Stimulated activated CD4-positive, alpha-beta T cell treated with anti-CD3 and anti-CD28 coated beads, TNF-alpha, amount 100 ng/mL, for 4 hours (primary cell): ENCODE data around the gene LRRC74A.

Experiments
- DNase-seq, 3 experiments: peaks; one replicate each; pipeline ENCODE4 v3.0.0-alpha.2; 2020; ENCODE audit warnings: low read depth in 3 of 3

LRRC74A gene

GRCh38 chr14:76810525-76810924 is 15.7 kb upstream of the LRRC74A start:
- DNase-seq: no peak

- no peak for DNase-seq
Measured at GRCh38 chr14:76810953-76811400, 15.2 kb upstream of the LRRC74A start.

GRCh38 chr14:76811561-76811960 is 14.6 kb upstream of the LRRC74A start:
- DNase-seq: no peak

GRCh38 chr14:76812093-76812421 is 14.2 kb upstream of the LRRC74A start:
- DNase-seq: peak in 1 of 3 experiments; percentile 4

- peak; percentile 95 to 97 (median 95) for DNase-seq
Measured at GRCh38 chr14:76812422-76813383, 13.5 kb upstream of the LRRC74A start, which contains the start of gene ANGEL1. ANGEL1 (minus strand) TSS chr14:76812882; CDS start chr14:76812827, 55 bp downstream.

GRCh38 chr14:76814726-76815645 is 11.2 kb upstream of the LRRC74A start:
- DNase-seq: no peak

- DNase-seq: no peak
Measured at GRCh38 chr14:76820700-76821099, 5.5 kb upstream of the LRRC74A start.

- DNase-seq: no peak
Measured at GRCh38 chr14:76827696-76828296, 1.6 kb downstream of the LRRC74A start.

GRCh38 chr14:76828339-76829012 is 2.3 kb downstream of the LRRC74A start:
- DNase-seq: no peak

- no peak for DNase-seq
Measured at GRCh38 chr14:76829013-76829365, 2.8 kb downstream of the LRRC74A start.

- no peak for DNase-seq
Measured at GRCh38 chr14:76829650-76830421, 3.6 kb downstream of the LRRC74A start.

- DNase-seq: no peak
Measured at GRCh38 chr14:76830556-76830955, 4.3 kb downstream of the LRRC74A start.

GRCh38 chr14:76832503-76832988 is 6.3 kb downstream of the LRRC74A start:
- DNase-seq: no peak

- DNase-seq: no peak
Measured at GRCh38 chr14:76833011-76833410, 6.8 kb downstream of the LRRC74A start.

GRCh38 chr14:76834241-76834661 is 8.0 kb downstream of the LRRC74A start:
- DNase-seq: no peak

GRCh38 chr14:76836029-76836630 is 9.9 kb downstream of the LRRC74A start:
- DNase-seq: no peak

GRCh38 chr14:76837524-76837923 is 11.3 kb downstream of the LRRC74A start:
- DNase-seq: no peak

- no peak for DNase-seq
Measured at GRCh38 chr14:76842414-76842813, 16.2 kb downstream of the LRRC74A start.

- peak; percentile 16 to 36 (median 34) for DNase-seq
Measured at GRCh38 chr14:76844223-76844622, 18.0 kb downstream of the LRRC74A start.
